Stimulated activated naive CD8-positive, alpha-beta T cell treated with anti-CD3 and anti-CD28 coated beads, Interleukin-15, Interleukin-2, amounts not matched to agents 100 U/mL and 50 U/mL, for 24 hours (primary cell): ENCODE measurements around the gene PPP1R1B.

Experiments used
- ATAC-seq: fragments of 150-1000 bp; cut with Tn5 transposase; one replicate; pipeline ENCODE4 v1.10.0; 2021
- DNase-seq: peaks from one replicate; pipeline ENCODE4 v3.0.0; 2021

Gene PPP1R1B

DNA sequence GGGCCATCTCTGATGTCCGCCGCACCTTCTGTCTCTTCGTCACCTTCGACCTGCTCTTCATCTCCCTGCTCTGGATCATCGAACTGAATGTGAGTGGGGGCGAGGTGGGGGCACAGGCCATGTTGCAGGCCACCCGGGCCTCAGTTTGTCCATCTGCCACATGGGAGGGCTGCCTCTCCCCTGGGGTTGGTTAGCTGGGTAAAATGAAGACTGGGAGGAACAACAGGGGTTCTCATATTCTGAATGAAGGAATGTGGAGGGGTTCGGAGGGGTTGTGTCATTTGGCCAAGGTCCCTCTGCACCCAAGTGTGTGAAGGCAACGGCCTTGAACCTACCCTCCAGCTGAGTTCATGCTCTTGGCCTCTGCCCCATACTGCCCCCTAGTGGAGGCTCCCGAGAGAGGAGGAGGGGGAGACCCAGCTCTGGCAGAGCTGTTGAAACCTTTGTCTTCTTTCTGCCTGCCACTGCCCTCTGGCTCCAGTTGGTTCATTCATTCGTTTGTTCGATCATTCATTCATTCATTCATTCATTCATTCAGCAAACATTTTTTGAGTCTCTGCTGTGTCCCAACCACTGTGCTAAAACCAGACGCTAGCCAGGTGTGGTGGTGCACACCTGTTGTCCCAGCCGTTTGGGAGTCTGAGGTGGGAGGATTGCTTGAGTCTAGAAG, 27.0 kb downstream of the PPP1R1B start:
- ATAC-seq = peak; percentile 56
- DNase-seq = peak; percentile 90

DNA sequence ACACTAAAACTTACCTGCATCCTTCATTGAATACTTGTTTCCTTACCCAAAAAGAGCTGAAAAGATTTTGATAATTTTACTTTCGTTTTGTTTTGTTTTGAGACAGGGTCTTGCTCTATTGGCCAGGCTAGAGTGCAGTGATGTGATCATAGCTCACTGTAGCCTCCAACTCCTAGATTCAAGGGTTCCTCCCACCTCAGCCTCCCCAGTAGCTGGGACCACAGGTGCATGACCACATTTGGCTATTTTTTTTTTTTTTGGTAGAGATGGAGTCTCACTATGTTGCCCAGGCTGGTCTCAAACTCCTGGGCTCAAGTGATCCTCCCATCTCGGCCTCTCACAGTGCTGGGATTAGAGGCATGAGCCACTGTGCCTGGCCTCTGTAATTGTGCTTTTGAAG, 28.4 kb downstream of the PPP1R1B start:
- ATAC-seq (no peak), DNase-seq (no peak)

DNA sequence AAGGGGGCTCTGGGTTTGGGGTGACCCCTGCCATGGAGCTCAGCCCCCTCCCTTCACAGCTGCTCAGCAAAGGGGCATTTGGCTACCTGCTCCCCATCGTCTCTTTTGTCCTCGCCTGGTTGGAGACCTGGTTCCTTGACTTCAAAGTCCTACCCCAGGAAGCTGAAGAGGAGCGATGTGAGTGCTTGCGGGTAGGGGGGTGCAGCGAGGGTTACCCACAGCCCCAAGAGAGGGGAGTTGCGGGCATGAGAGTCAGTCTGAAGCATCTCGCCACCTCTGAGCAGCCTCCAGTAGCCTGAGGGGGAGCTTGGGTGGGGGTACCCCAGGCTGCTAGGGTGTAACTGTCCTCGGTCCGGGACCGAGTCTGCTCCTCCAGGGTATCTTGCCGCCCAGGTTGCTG, 31.6 kb downstream of the PPP1R1B start:
- DNase-seq (no peak), ATAC-seq (peak; percentile 25)

- DNase-seq (no peak), ATAC-seq (no peak)
These were observed 32.0 kb downstream of the PPP1R1B start for GRCh38 chr17:39658760-39659159.

GRCh38 chr17:39659279-39660010, 32.7 kb downstream of the PPP1R1B start:
- ATAC-seq (no peak), DNase-seq (no peak)

DNA sequence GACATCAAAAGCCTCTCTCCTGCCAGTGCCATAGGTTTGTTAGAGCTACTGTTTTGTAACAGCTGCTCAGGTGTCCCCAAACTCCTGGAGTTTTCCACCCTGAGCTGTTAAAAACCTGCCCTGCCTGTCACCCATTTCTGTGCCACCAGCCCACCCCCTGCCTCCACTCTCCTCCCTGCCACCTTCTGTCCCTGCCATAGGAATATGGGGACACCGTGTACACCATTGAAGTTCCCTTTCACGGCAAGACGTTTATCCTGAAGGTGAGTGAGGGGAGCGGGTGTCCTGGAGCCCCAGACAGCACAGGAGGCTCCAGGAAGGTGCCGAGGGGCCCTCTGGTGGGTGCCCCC, 33.2 kb downstream of the PPP1R1B start:
- no peak for DNase-seq
- no peak for ATAC-seq

GRCh38 chr17:39660397-39661385, 33.9 kb downstream of the PPP1R1B start:
- ATAC-seq (no peak), DNase-seq (no peak)

GRCh38 chr17:39661744-39662541, 35.2 kb downstream of the PPP1R1B start:
- no peak for DNase-seq

GRCh38 chr17:39662551-39663339, 36.0 kb downstream of the PPP1R1B start:
- DNase-seq (no peak), ATAC-seq (no peak)

More at GRCh38 chr17:39661744-39662541, 35.2 kb downstream of the PPP1R1B start:
- ATAC-seq = no peak

GRCh38 chr17:39663340-39663687, 36.6 kb downstream of the PPP1R1B start:
- DNase-seq (no peak), ATAC-seq (no peak)

GRCh38 chr17:39663688-39664580, 37.2 kb downstream of the PPP1R1B start:
- ATAC-seq = no peak
- DNase-seq = no peak

GRCh38 chr17:39664581-39665561, 38.1 kb downstream of the PPP1R1B start, which contains the start of gene TCAP:
Gene TCAP, plus strand, starts transcription at chr17:39665349. Its CDS starts 11 bp downstream, at chr17:39665360.
- no peak for ATAC-seq
- DNase-seq = no peak

GRCh38 chr17:39665642-39666224, 39.0 kb downstream of the PPP1R1B start:
- ATAC-seq (no peak), DNase-seq (peak; percentile 19)

GRCh38 chr17:39666231-39666600, 39.5 kb downstream of the PPP1R1B start:
- DNase-seq = no peak
- no peak for ATAC-seq

- DNase-seq = no peak
- no peak for ATAC-seq
These were observed 40.0 kb downstream of the PPP1R1B start for GRCh38 chr17:39666601-39667261.

- DNase-seq = peak; percentile 18
- no peak for ATAC-seq
These were observed 40.7 kb downstream of the PPP1R1B start for GRCh38 chr17:39667262-39667944.
